Pancreas (tissue), 10 donors: Measurements from ENCODE around the gene PRF1. TPM values are rescaled to one million over a fixed set of nuclear protein-coding genes. Genes with fewer than 3 reads are reported as not detected.

Experiments
- ATAC-seq, 4 donors: fragments of 200-7000 bp; cut with Tn5 transposase; one replicate each; pipeline versions ENCODE4 v1.8.0 to v1.9.1; 2020; ENCODE audit warnings: mild to moderate bottlenecking in 4 of 4, moderate library complexity in 4 of 4
- DNase-seq, 6 donors: peaks; one replicate each; pipeline ENCODE4 v3.0.0-alpha.2; 2020
- FAIRE-seq: peaks from 2 replicates; lab custom pipeline; 2012; peaks lifted over from hg19 to GRCh38; lab: Jason Lieb, UNC
- H3K27ac ChIP-seq, 4 donors: fragments of 200-600 bp; sonication (generic); 1 replicate in 3 of 4; 2 replicates in 1 of 4; pipeline versions ENCODE4 v1.5.0 to v1.8.0; 2020
- H3K27me3 ChIP-seq, 4 donors: fragments of 200-600 bp; one replicate each; pipeline ENCODE4 v1.8.0; 2021
- H3K36me3 ChIP-seq, 3 donors: fragments of 200-600 bp; sonication (generic) in 1 of 3; one replicate each; pipeline versions ENCODE4 v1.5.0 to v1.8.0; 2020 to 2021
- H3K4me1 ChIP-seq, 3 donors: fragments of 200-600 bp; one replicate each; pipeline ENCODE4 v1.8.0; 2021
- H3K4me3 ChIP-seq, 4 donors: fragments of 200-600 bp; sonication (generic) in 2 of 4; one replicate each; pipeline versions ENCODE4 v1.5.0 to v1.8.0; 2020 to 2021
- H3K9me3 ChIP-seq, 4 donors: fragments of 200-600 bp; one replicate each; pipeline ENCODE4 v1.8.0; 2021
- CTCF ChIP-seq, 4 donors: fragments of 200-600 bp; sonication (generic) in 3 of 4; IDR thresholded peaks; one replicate each; pipeline versions ENCODE4 v1.5.0 to v1.8.0; 2021; ENCODE audit warnings: antibody characterized with exemption in 4 of 4
- WGBS, 2 donors: extraction: QIAGEN DNeasy Blood & Tissue Kit; methylation state at CpG; one replicate each; pipeline ENCODE4 v1.1.7; 2013; 5-methylcytosine and 5-hydroxymethylcytosine counted together
- intact Hi-C, 3 donors: fragments of 100-400 bp; cut with DNase I; formaldehyde crosslinking; loops; one replicate each; pipeline versions ENCODE4 v1.11.1 to v1.14.2; 2022
- polyA plus RNA-seq, 2 donors: library from polyadenylated mRNA; stranded (reverse); fragments of 200-250 nt; gene quantifications; one replicate each; pipeline ENCODE4 v1.2.3, GENCODE V29; 2013
- total RNA-seq, 6 donors: library from RNA; stranded (reverse); fragmentation: NEBNext Ultra II Directional in 4 of 6; extraction: Animal tissue kit (Norgen Biotek cat#: 25700) in 4 of 6; gene quantifications; one replicate each; pipeline versions ENCODE4 v1.2.1 to v1.2.4, GENCODE V29; 2021 to 2023
- donor health status: healthy with polysubstance abuse.
- donor health status: DM: no; HTN: no; CAD: no; lungs with moderate emphysema.
- donor health status: DM: no; HTN: no; CAD: no.
- donor health status: control.
- donor health status: control.
- donor health status: Bipolar disorder and iron deficiency.
- donor health status: DM: yes; HTN: yes; CAD: no.
- donor health status: DM: no; HTN: no; CAD: no.
- donor health status: DM: no; HTN: no; CAD: no.
- donor health status: DM: yes; HTN: yes; CAD: no.

Gene PRF1
- total and polyA plus RNA-seq, 8 donors, result 0.16 to 1.8 (median 0.52) TPM

GRCh38 chr10:70593513-70593890, 9.0 kb downstream of the PRF1 start:
- intact Hi-C loops, result no loop called here
- Histone ChIP-seq H3K4me1 (no peaks in the 10 kb centered on the region), H3K27me3 (no peaks in the 10 kb centered on the region), H3K9me3 (no peaks in the 10 kb centered on the region), H3K4me3 (no peak overlapping the region), H3K27ac (no peak overlapping the region), H3K36me3 (no peaks in the 10 kb centered on the region)
- no peak for TF ChIP-seq CTCF (IDR thresholded peaks at IDR 0.05)
- FAIRE-seq (no peak), DNase-seq (no peak), ATAC-seq (no peak)
- WGBS, 2 donors, result 67 to 74% methylated on average over 7 of the region's 7 CpGs

DNA sequence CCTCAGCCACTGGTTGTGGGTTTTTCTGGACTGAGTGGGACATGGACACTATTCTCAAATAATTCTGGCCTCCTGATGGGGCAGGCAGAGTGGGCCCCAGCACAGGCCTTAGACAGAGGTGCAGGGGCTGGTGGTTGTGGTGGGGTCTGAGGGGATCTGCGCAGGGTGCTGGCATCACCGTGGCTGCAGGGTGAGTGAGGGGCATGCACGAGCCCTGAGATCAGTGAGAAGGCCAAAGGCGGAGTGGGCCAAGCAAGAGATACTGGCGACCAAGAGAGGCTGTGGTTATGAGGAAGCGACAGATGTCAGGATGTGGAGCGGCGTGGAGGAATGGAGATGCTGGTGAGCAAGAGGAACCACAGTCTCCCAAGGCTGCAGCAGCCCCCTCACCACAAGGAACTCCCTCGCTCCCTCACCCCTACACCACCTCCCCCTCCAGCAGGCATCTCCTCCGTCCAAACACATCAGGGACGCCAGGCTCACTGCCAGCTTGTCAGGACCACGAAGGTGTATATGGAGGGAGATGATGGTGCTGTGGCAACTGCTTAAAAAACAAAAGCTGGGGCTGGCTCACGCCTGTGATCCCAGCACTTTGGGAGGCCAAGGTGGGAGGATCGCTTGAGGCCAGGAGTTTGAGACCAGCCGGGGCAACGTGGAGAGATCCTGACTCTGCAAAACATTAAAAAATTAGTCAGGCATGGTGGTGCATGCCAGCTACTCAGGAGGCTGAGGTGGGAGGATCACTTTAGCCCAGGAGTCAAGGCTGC, 9.6 kb downstream of the PRF1 start:
- DNase-seq (no peak), ATAC-seq (no peak), FAIRE-seq (no peak)
- H3K9me3 ChIP-seq, result no peaks in the 10 kb centered on the region
- no peak overlapping the region for H3K27ac ChIP-seq
- TF ChIP-seq CTCF (IDR thresholded peaks at IDR 0.05), result no peak
- intact Hi-C loops, result no loop called here
- WGBS, 2 donors, result 70 to 80% methylated on average over 16 of the region's 16 CpGs
- no peaks in the 10 kb centered on the region for H3K4me1 ChIP-seq
- H3K4me3 ChIP-seq, result no peak overlapping the region
- H3K27me3 ChIP-seq, result no peaks in the 10 kb centered on the region
- H3K36me3 ChIP-seq, result no peaks in the 10 kb centered on the region

- intact Hi-C loops, result no loop called here
- 62 to 64% methylated on average over 2 of the region's 2 CpGs for WGBS, 2 donors
Observed at GRCh38 chr10:70592186-70592735, 10.3 kb downstream of the PRF1 start.

DNA sequence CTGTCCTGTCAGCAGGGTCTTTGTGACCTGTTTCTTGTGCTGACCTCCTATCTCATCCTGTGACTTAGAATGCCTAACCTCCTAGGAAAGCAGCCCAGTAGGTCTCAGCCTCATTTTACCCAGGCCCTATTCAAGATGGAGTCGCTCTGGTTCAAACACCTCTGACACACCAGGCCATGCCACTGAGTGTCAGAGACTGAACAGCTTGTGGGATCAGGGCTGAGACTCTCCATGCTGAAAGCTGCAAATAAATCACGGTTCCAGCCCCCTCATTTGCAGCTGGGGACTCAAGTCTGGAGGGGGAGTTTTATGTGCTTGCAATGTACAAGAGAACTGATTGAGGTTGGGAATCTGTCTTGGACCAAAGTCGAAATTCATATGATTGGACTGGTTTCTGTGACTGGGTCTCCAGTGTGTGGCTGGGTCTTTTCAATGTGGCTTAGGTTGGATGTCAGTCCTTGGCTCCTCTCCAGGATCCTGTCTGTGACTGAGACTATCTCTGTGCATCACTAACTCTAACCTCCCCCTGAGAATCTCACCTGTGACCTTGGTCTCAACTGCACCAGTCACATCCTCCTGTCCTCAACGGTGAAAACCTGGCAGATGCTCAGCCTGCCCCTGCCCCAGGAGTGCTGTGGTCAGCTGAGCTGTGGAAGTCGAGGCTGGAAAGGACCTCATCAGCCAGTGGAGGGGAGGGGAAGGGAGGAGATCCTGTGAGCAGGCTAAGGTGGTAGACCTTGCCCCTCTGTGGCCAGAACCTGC, 11.7 kb downstream of the PRF1 start:
- intact Hi-C loops, result no loop called here
- H3K9me3 ChIP-seq, result no peaks in the 10 kb centered on the region
- WGBS, 2 donors, result 61 to 74% methylated on average over 5 of the region's 5 CpGs
- no peak overlapping the region for H3K4me3 ChIP-seq
- no peaks in the 10 kb centered on the region for H3K27me3 ChIP-seq
- no peak overlapping the region for H3K27ac ChIP-seq
- no peak for ATAC-seq
- no peak for DNase-seq
- no peaks in the 10 kb centered on the region for H3K4me1 ChIP-seq
- H3K36me3 ChIP-seq, result no peaks in the 10 kb centered on the region
- FAIRE-seq, result no peak
- no peak for TF ChIP-seq CTCF (IDR thresholded peaks at IDR 0.05)

More at GRCh38 chr10:70592186-70592735, 10.3 kb downstream of the PRF1 start:
- no peak overlapping the region for H3K4me3 ChIP-seq
- no peaks in the 10 kb centered on the region for H3K4me1 ChIP-seq
- no peaks in the 10 kb centered on the region for H3K27me3 ChIP-seq
- H3K36me3 ChIP-seq, result no peaks in the 10 kb centered on the region
- H3K9me3 ChIP-seq, result no peaks in the 10 kb centered on the region
- no peak for DNase-seq
- ATAC-seq, result no peak
- TF ChIP-seq CTCF (IDR thresholded peaks at IDR 0.05), result no peak
- no peak for FAIRE-seq
- H3K27ac ChIP-seq, result no peak overlapping the region
